ENCODE measurements around the gene SMIM35.

The SMIM35 gene

DNA sequence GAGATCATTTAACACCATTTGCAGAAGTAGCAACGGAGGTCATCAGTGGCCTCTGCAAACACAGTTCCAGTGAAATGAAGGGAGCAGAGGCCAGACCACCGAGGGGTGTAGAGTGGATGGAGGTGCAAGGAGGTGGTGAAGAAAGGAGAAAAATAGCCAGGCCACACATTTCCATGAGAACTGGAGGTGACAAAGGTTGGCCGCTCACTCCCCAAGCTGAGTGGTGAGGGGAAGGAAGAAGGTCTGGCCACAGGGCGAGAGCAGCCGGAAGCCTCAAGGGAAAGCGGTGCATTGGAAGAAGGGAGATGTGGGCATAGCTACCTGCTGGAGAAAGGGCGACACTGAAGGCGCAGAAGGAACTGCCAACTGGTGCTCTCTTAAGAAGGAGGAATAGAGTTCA, 30.0 kb downstream of the SMIM35 start:
- DNase-seq = no peak

DNA sequence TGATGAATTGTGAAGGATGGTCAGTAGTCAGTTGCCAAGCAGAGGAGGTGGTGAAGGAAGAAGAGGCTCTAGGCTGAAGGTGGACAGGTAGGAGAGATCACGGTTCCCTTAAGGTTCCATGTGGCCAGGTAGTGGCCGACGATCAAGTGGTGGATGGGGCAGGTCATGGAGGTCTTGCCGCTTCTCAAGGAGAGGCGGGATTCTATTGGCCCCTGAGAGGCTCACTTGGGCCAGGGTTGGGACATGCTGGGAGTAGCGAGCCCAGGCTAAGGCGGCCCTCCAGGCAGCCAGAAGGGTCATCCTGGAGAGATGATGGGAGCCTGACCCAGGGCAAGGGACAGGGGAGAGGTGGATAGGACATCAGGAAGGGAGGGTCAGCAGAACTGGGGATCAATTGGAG, 30.8 kb downstream of the SMIM35 start:
- DNase-seq = no peak

DNA sequence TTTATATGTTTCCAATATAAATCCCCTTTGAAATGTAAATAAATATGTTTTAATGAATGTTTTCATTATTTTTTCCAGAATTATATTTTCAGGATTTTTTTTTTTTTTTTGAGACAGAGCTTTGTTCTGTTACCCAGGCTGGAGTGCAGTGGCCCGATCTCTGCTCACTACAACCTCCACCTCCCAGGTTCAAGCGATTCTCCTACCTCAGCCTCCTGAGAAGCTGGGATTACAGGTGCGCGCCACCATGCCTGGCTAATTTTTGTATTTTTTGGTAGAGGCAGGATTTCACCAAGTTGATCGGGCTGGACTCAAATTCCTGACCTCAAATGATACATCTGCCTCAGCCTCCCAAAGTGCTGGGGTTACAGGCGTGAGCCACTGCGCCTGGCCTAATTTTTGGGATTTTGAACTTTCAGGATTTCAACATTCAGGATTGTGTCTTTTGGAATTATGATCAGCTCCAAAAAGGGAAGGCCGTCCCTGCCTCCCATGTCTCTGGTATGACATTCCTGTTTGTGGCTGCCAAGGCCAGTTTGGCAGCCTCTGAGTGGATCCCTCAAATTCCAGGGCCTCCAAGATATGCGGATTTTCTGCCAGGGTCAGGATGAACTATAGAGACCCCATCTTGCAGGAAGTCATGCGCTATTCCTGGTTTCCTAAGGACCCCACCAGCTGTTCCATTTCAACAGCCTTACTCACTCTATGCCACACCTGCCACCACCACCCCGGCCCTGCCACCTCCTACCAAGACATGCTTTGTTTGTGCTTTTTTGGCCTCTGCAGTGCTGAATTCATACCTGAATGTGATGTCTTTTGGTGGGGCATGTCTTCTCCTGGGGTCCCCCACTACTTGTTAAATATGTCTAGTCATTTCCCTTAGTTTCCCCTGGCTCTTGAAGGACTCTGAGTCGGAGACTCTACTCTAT, 31.8 kb downstream of the SMIM35 start:
- no peak for DNase-seq

DNA sequence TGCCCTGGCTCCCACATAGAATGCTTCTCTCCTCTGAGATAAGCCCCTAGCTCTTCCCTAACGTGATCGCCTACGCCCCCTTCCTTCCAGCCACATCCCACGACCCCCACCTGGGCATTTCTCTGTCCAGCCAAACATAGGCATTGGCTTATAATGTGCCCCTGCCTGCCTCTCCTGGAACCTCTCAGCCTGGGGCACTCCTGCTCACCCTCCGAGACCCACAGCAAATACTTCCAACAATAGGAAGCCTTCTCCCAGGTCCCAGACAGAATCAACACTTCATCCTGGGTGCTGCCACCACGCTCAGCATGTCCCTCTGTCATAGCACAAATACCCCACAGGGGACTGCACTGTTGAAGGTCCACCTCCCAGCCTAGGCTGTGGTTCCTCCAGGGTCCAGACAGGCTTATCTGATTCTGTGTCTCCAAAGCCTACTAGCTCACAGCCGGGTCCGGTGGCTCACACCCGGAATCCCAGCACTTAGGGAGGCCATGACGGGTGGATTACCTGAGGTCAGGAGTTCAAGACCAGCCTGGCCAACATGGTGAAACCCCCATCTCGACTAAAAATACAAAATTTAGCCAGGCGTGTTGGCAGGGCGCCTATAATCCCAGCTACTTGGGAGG, 34.1 kb downstream of the SMIM35 start:
- peak; percentile 23 for DNase-seq

DNA sequence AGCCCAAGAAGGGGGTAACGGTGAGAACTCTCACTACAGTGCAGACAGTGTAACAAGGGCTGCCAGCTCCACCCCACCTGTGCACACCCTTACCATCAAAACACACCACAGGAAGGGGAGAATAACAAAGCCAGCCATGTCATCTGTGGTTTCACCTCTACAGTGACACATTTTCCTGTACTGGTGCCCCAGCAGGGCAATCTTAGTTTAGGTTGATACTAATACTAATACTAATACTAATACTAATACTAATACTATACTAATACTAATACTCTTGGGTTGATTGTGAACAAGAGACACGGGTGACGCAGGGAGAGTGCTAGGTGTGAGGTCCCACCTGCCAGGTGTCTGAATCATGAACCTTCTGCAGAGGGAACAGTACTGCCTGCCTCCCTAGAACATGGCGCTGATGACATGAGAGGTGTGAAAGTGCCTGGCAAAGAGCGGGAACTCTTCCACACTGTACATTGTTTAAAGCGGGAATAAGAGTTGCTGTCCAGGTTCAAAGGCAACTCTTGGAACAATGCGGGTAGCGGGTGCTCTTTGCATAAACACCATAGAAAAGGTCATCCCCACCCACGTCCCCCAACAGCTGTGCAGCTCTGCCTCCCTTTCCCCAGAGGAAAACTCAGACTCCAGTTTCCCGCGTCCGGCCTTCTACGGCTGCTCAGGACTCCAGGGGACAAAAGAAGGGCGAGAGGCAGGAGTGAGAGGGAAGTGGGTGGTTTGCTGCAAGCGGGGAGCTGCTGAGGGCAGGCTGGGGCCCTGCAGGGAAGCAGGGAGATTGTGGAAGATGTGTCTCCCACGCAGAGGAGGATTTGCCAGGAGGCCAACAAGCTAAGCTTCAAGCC, 34.9 kb downstream of the SMIM35 start:
- peak; percentile 85 for DNase-seq

DNA sequence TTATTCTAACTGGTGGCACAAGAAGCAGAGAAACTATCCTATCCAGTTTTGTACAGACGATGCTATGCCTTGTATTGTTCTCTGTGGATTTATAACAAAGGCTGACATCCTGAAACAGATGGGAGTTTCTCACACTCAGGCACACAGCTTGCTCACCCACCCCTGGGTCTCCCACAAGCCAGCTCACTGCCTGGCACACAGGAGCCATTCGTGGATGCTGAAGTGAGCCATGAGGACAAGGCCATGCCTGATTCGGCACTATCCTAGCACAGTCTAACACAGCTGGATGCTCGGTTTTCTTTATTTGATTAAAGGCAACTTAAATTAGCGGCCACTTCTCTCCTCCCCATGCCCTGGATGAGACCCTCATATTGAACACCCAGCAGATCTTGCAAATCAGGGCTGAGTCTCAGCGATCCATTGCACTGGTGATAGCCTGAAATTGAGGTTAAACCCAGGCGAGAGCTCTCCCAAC, 35.6 kb downstream of the SMIM35 start:
- no peak for DNase-seq

DNA sequence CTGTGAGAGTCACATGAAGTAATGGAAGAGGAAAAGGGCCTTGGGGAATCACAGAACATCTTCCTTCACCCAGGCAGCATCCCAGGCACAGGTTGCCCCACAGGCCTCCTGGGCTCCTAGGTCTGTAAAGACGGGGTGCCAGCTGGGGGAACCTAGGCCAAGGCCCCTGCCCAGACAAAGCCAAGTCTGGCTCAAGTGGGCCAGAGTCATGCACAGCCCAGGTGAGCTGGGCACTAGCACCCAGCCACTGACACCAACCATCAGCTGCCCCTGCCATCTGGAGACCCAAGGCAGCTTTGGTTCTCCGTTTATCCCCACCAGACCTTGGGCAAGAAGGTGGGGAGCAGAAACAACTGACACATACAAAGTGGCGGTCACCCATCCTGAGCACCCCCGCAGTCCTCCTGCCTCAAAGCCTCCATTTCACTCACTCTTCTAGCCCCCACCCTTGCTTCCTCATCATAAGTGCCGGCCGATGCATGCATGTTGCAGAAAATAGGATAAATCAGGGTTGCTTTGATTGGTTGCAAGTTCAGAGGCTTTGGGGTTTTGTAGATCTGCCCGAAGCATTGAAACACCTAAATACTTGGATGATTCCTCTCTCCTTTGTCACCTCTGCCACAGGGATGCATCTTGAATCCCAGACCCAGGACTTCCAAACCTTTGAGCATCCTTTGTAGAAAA, 36.4 kb downstream of the SMIM35 start:
- DNase-seq = peak; percentile 9

DNA sequence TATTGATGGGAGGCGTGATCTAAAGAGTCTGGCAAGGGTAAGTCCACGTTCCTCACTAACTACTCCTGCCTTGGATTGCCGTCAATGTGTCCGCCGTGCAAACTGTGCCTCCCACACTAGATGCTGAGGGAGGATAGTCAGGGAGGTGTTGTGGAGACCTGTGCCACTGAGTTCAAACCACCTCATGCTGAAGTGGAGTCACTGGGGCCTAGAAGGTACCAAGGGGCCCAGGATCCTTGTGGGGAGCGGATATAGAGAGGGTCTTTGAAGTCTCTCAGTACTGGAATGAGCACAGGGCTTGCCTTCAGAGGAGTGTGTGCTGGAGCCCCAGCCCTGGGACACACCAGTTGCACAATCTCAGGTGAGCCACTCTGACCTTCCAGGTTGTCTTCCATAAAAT, 37.0 kb downstream of the SMIM35 start:
- peak; percentile 16 for DNase-seq

DNA sequence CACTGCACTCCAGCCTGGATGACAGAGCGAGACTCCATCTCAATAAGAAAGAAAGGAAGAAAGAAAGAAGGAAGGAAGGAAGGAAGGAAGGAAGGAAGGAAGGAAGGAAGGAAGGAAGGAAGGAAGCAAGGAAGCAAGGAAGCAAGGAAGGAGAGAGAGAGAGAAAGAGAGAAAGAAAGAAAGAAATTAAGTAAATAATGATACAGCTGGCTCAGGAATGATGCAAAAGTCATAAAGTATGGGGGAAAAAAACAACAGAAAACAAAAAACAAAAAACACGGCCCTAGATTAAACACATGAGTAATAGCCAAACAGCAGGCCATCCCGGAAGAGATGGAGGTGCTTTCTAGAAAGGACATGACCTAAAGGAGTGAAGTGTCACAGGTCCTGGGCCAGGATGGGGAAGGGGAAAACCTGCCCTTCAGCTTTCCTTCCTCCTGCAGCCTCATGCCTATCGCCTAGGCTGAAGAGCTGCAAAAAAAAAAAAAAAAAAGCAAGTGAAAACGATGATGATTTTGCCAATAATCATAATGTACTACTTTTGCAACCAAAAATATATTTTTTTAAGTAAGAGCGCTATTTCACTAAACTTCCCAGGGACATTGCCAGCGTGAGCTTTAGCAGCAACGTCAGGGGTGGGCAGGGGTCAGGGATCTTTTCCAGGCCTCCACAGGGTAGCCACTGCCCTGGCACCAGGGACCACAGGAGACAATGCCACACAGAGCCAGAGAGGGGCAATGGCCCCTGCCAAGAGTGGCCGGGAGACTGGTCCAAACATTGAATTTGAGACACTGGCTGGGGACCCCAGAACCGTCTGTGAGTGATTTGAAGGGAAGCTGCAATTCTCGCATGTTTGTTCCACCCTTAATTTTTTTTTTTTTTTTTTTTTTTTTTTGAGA, 38.0 kb downstream of the SMIM35 start:
- DNase-seq = no peak

DNA sequence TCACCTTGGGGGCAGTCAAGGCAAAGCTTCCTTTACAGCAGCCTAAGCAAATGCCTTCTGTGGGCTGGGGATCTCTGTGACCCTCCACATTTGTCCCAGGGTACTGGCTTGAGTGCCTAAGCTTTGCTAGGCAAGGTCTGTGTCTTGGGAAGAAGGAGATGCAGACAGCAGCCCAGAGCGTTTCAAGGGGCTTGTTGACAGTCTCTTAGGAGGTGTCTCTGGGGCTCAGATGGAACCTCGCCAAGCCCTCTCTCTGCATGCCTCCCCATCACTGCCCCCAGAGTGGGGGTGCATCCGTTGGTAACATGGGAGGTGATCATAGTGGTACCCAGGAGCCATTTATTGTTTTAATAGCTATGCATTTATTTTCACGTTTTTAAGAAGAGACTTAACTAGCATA, 39.0 kb downstream of the SMIM35 start:
- no peak for DNase-seq

DNA sequence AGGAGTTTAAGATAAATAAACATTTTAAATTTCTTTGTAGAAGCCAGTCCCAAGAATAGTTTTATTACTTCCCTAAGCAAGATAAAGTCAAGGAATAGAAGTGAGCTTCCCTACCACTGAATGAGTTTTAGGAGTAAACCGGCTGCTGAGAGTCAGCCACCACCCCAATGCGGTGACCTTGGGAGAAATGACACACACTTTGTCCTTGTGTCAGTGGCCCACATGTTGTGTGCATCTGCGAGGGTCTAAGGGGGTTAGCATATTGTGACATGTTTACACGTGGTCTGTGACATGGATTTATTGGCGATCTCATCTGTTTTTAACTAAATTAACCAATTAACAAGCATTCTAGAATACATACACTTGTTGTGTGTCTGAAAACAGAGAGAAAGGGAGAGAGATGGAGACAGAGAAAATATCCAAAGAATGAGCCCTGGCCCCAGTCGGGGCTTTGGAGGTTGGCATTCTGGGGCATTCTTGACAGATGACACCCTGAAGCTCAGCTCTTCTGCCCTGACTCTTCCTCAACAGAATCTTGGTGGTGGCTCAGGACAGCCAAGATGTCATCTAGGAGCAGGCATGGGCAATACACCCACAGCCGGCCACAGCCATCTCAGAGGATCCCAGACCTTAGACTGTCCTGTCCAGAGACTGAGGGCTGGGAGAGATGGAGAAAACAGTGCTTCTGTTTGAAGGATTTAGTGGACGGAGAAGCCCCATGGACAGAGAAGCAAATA, 39.6 kb downstream of the SMIM35 start:
- DNase-seq = no peak

DNA sequence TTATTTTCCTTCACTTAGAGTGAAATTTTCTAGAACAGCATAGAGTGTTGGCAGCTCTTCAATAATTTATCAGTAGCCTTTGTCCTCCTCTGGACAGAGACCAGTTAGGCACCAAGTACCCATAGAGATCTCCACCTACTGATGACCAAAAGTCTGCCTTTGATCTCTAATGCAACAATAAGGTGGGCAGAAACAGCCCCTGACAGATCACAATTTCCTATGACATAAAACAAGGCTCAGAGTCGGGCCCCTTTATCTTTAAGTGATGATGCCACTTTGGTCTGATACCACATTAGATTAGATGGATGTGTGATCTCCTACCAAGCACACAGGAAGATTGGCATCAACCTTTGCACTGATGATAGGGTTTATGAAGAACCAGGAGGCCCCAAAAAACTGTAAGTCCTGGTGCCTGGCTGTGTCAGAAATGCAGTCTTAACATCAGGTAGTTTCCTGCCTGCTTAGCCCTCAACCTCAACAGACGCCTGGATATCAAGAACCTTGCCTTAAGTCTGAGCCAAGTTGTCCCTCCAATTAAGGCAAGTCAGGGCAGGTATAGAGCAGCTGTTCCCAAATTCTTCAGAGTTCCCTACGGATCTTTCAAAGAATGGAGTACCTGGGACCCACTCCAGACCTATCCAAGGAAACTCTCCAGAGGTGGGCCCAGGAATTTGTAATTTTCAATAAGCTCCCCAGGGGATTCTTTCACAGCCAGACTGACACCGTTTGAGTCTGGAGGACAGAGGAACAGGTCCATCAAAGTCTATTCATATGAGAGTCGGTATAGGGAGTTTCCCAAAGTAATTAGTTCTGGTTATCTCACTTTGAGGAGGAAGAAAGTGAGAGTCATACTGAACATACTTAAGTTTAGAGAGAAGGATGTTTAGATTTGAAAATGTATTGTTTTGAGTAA, 40.5 kb downstream of the SMIM35 start:
- DNase-seq = peak; percentile 64

DNA sequence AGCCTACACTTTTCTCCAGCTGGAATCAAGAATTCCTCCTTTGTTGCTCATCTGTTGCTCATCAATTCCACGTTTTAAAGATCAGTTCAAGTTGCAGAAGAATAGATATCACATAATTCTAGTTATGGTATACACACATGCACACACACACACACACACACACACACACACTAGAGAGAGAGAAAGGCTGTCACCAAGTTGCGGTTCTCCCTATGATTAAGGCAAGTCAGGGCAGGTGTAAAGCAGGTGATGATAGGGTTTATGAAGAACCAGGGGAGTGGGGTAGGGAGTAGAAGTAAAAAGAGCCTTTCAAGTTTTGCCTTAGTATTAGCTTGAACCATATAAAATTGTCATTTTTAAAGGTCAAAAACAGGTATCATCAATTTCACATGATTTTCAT, 41.6 kb downstream of the SMIM35 start:
- DNase-seq = peak; percentile 24

DNA sequence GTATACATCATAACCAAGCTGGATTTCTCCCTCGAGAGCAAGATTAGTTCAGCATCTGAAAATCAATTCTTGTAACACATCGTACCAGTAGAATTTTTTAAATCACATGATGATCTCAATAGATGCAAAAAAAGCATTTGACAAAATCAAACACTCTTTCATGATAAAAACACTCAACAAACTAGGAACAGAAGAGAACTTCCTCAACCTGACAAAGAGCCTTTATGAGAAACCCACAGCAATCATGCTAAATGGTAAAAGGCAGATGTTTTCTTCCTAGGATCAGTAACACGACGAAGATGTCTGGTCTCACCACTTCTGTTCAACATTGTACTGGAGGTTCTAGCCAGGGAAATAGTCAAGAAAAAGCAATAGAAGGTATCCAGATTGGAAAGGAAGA, 44.0 kb downstream of the SMIM35 start:
- DNase-seq = no peak

DNA sequence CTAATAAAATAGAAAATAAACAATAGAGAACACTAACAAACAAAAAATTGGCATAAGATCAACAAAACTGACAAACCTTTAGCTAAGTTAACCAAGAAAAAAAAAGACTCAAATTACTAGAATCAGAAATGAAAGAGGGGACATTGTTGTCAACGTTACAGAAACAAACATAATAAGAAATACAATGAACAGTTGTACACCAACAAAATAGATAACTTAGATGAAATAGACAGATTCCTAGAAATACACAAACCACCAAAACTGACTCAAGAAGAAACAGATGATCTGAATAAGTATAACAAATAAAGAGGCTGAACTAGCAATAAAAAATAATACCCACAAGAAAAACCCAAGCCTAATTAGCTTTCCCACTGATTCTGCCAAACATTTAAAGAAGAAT, 44.6 kb downstream of the SMIM35 start:
- no peak for DNase-seq

DNA sequence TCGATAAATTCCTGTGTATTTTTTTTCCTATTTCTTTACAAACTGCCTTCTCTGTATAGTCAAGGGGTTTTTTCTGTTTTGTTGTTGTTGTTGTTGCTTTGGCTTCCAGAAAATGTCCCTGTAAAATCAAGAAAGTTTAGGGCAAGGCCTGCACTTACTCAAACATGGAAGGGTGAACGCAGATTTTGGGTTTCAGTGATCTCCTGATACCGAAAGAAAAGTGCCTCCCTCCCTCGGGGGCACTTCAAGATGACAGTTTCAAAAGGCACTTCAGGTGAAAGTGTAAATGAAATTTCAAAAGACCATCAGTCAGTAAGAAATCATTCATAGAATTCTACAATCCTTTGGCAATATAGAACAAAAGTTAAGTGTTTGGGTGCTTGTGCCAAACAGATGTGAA, 53.3 kb downstream of the SMIM35 start:
- DNase-seq = no peak

DNA sequence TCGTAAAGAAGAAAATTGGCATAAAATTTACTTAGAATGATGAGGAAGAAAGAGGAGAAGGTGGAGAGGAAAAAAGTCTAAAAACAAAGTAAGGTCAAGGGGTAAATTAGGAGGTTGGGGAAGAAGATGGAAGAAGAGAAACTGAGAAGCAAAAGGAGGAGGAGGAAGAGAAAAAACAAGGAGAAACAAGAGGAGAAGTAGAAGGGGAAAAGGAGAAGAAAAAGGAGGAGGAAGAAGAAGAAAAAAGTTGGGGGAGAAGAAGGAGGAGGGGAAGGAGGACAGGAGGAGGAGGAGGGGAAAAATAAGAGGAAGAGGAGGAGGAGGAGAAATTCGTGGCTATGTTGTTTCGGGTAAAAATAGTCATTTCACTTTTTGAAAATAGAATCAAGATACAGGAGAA, 58.1 kb downstream of the SMIM35 start:
- no peak for DNase-seq

DNA sequence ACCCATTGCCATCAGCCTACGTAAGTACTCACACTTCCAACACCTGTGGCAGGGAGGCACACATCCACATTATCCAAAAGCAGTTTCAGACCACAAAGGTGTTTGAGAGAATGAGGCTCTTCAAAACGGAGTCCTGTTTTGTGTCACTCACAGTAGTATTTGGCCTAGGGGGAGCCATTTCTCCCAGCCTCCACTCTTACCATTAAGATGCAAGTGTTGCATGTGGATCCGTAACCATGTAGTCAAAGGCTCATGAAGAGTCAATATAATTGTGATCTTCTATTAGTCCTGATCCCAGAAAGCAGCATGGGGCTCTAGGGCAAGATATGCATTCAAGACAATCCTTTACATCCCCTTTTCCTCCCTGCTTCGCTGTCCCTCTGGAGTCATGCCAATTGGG, 59.1 kb downstream of the SMIM35 start:
- DNase-seq = no peak

DNA sequence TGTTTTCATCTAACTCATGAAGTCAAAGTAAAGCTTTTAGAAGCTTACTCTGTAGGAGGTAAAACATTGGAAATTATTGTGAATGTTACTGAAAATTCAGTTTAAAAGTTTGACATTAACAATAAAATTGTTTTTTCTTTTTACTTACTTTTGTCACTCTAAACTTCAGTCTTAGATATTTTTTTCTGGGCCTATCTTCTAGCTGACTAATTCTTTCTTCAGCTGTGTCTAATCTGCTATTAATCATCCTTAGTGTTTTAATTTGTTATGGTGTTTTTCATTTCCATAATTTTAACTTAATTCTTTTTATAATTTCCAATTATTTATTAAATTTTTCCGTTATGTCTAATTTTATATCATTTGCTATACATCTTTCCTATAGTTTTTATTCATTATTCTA, 65.6 kb downstream of the SMIM35 start:
- no peak for DNase-seq

DNA sequence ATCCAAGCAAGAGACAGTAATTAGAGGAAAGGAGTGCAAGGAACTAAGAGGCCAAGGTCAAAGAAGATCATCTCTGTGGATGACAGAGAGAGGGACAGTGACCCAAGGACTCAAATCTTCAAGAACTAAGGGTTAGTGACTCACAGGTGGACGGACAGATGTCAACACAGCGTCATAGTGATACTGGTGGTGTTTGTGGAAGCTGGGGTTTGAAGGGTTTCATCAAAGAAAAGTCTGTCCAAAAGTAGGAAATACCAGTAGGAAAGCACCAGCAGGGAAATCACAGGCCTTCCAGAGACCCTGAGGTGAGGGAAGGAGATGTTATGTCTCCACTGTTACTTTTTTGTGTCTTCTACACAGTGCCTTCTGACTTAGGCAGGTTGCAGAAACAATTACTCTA, 68.4 kb downstream of the SMIM35 start:
- DNase-seq = no peak
